Amygdala (tissue), 56 donors: ENCODE results near the gene RNF212.

Experiments
- DNase-seq, 56 donors: peaks; one replicate each; lab custom pipeline; 2025; lab: John Stamatoyannopoulos, UW

The RNF212 gene

DNA sequence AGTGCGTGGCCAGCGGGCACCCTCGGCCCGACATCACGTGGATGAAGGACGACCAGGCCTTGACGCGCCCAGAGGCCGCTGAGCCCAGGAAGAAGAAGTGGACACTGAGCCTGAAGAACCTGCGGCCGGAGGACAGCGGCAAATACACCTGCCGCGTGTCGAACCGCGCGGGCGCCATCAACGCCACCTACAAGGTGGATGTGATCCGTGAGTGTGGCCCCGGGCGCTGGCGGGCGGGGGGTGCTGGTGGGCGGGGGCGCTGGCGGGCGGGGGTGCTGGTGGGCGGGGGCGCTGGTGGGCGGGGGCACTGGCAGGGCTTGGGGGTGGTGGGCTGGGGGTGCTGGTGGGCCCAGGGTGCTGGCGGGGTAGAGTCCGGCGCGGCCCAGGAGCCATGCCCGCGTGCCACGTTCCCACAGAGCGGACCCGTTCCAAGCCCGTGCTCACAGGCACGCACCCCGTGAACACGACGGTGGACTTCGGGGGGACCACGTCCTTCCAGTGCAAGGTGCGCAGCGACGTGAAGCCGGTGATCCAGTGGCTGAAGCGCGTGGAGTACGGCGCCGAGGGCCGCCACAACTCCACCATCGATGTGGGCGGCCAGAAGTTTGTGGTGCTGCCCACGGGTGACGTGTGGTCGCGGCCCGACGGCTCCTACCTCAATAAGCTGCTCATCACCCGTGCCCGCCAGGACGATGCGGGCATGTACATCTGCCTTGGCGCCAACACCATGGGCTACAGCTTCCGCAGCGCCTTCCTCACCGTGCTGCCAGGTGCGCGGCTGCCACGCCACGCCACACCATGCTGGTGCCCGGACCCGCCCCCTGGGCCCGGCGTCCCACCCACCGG is 89.2 kb downstream of the RNF212 start:
- no peak for DNase-seq

DNA sequence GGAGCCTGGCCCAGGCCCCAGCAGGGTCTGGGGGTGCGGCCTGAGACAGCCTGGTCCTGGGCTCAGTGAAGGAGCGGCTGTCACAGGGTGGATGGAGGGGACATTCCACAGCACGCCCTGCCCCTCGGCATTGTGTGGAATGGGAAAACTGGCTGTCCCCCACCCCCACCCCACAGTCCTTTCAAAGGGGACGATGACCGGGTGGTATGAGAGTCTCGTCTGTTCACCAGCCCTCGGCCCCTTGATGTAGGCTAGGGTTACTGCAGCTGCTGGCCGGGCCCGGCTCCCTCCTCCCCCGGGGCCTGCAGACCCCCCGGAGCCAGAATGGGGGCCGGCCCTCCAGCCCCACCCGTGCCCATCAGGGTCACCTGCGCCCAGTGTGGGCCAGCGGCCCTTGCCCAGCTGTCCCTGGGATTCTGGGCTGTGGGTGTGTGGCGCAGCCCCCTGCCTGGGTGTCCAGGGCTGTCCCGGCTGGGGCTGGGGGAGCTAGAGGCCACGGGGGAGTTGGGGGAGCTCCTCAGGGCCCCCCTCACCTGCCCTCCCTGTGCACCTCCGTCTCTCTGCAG is 90.2 kb downstream of the RNF212 start:
- no peak for DNase-seq

GRCh38 chr4:1022739-1023066 is 90.7 kb downstream of the RNF212 start:
- DNase-seq: no peak

- DNase-seq: no peak
Observed at GRCh38 chr4:1022051-1022738, 91.2 kb downstream of the RNF212 start.
